GM18498 (cell line): ENCODE results near the gene CHD9.

Source experiments
- ATAC-seq: cut with Tn5 transposase; IDR thresholded peaks from one replicate; pipeline ENCODE4 v1.9.1; 2021; ENCODE audit warnings: mild to moderate bottlenecking, moderate library complexity; ENCODE audit not compliant: unreplicated experiment

The CHD9 gene

DNA sequence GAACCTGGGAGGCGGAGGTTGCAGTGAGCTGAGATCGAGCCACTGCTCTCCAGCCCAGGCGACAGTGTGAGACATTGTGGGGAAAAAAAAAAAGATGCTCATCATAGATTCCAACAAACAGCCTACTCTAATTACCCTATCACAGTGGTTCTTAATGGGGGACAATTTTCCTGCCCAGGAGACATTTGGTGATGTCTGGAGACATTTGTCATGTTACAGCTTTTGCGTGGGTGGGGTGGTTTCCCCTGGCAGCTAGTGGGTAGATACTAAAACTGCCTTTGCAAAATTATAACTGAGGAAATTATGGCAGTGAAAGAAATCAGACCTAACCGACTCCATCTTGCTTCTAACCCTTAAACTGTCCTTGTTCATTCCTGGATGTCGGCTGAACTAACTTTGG lies 287.0 kb downstream of the CHD9 start:
- no peak for ATAC-seq

DNA sequence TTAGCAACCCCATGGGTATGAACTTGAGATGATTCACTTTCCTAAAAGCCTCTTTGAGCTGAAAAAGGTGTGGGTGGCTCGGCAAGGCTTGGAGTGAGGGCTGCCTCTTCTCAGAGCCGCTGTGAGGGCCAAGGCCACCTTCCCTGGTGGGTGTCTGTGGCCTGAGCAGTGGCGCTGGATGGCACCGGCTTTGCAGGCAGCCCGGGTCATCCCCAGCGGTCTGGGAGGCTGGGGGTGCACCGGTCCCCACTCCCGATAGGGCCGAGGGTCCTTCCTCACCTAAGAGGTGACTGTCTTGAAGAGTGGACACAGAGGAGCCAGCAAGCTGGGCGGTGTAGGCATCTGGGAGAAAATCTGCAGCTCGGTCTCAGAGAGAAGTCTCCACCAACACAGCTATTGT lies 300.3 kb downstream of the CHD9 start:
- ATAC-seq = no peak

DNA sequence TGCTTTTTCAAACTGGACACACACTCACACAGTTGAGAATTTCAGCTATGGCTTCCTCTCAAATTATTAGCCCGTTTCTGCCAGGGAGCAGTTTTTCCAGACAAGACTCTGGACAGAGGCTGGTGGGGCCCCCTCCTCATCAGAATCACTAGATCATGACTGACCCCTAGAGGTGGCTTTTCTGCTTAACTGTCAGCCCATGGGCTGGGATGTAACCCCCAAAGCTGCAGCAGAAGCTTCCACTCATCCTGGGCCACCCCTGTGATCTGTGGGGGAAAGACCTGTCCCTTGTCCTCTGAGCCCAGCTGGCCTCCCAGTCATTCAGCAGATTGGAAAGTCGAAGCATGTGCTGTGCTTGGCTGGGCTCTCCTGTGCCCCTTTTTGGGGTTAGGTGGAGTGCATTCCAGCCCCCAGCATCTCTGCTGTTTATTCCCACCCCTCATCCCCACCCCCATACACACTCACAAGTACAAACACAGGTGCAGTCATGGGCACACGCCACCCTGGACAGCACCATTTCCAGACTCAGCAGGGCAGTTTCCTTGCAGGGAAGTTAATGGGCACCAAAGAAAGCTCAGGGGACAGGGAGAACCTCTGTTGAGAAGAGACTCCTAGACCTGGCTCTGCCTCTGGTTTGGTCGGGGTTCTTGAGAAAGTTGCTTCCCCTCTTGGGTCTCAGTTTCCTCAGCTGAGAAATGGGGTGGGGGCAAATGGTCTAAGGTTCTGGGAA lies 301.9 kb downstream of the CHD9 start:
- no peak for ATAC-seq

DNA sequence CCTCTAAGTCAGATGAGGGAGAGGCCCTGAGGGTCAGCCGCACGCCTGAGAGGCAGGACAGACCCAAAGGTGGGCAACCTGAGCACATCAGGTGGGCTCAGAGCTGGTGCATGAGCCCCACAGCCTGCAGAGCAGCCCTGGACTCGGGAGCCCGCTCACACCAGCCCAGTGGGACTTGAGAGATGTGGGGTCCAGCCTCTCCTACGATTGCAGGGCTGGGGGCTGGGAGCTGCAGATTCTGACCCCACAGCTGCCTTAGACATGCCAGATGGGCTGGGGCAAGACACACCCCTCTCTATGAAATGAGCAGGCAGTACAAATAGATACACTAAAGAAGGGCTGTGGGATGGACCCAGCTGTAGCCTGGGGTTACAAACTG lies 302.4 kb downstream of the CHD9 start:
- no peak for ATAC-seq

DNA sequence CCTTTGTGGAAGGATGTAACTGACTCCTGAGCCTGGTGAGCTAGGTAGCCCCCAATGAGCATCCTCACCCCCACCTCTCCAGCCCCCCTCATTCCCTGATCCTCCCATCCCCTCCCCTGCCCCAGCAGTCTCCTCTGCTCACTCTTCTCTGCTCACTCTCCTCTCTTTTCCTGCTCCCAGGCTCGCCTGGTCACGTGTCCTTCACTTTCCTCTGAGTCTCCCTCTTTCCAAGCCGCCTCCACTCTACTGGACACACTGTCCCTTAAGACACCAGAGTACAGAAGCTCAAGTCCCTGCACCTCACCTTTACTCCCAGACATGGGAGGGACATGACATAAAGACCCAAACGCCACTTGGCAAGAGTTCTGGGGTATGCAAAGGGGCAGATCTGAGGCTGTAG lies 303.2 kb downstream of the CHD9 start:
- no peak for ATAC-seq

DNA sequence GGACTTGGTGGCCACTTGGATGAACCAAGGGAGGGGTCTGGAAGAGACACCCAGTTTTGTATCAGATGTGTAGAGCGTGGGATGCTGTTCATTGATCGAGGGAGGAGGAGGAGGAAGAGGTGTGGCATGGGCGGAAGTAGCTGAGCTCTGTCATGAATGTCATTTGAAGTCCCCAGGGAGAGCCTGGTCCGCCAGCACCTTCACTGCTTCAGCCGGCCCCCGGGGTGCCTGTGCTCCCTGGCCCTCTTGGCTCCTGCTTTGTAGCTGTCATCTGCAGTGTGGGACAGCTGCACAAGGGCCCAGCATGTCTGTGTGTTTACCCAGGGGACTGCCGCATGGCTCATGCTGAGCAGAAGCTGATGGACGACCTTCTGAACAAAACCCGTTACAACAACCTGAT lies 304.1 kb downstream of the CHD9 start:
- ATAC-seq = no peak

DNA sequence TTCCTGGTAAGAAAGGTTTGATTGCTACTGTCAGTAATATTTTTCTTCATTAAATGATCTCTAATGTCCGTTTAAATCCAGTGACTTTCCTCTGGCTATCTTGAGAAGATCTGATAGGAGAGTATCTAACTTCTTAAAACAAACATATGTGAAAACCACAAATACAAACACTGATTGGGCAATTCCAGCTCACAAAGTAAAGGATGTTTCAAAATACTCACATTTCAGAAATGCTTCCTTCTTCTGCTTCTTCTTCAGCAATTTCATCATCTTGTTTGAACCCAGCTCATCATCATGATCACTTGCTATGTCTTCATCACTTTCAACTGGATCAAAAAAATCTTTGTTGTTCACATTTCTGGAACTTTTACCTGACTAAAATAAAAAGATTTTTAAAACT lies 315.1 kb downstream of the CHD9 start:
- ATAC-seq = no peak

DNA sequence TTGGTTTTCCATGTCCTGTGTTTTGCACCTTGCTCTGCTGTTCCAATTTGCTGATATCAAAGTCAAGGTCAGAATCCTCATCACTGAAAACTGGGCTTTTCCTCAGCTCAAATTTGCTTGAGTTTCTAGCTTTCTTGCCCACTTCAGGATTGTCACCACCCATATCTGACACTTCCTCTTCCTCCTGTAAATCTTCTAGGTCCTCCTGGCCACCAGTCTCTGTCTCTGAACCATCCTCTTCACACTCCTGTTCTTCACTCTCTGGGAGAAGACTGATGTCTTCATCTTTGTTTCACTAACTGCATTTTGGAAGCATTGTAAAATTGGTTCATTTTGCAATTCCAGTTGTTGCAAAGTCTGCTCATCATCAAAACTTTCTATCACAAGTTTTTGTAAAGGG lies 316.0 kb downstream of the CHD9 start:
- no peak for ATAC-seq

DNA sequence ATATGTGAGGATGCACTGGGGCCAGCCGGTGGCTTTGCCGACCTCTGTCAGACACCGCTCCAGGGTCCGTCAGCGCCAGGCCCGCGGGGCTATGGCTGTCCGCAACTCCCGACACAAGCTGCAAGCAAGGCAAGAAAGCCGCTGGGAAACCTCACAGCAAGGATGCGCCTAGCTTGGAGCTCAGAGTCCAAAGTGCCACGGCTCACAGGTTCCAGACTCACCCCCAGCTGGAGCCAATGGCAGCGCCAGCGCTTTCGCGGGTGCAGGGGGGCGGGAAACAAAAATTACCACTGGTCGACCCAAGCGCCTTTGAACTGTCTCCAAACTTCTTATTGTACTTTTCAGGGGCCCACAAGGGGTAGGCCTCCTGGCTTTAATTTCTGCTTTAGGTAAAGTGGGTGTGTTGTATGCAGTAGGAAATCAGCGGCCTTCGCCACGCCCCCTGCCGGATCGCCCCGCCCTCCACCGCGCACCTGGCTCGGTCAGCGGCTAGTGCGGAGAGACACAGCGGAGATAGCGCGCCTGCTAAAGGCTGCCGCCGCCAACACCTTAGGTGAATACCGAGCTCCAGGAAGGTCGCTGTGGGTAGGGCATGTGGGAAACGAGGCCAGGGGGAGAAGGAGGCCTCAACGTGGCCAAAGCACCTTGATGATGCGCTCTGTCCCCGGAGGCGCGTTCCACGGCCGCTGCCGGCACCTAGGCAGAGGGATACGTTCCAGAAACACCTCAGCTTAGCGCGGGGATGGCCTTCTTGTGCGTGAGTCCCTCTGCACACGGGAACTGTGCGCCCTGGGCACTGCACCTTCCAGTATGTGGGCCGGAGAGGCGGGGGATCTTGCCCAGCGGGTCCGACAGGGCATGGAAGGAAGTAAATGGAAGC lies 318.4 kb downstream of the CHD9 start:
- no peak for ATAC-seq

DNA sequence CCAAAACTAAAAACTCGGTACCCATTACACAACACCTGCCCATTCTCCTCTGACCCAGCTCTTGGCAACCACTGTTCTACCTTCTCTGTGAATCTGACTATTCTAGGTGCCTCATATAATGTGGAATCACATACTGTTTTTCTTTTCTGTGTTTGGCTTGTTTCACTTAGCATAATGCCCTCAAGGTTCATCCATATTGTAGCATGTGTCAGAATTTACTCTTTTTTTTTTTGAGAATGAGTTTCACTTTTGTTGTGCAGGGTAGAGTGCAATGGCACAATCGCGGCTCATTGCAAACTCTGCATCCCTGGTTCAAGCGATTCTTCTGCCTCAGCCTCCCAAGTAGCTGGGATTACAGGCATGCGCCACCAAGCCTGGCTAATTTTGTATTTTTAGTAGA lies 320.0 kb downstream of the CHD9 start:
- ATAC-seq = no peak

DNA sequence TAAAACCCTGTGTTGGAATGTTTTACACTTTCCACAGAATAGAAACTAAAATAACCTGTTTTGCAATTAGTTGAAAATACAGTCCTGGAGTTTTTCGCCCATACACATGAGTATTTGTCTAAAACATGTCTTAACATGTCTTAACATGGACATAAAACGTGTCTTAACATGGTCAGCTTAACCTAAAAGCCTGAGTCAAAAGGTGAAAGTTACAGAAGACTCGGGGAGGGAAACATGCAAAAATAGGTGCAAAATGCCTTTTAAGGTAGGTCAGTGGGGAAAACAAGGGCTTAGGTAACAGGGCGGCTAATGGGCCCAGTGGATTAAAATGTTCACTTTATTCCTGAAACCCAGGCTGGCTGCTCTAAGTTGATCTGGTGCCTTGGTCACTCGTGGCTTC lies 323.3 kb downstream of the CHD9 start:
- no peak for ATAC-seq
